Erythroblast (primary cell): ENCODE results near the gene NEDD4L.

Experiments
- GATA1 ChIP-seq: IDR thresholded peaks from 2 replicates; pipeline ENCODE4 v1.6.1; 2011; ENCODE audit warnings: low read depth, mild to moderate bottlenecking, control low read depth, low read length, moderate library complexity
- POLR2A ChIP-seq: IDR thresholded peaks from 2 replicates; pipeline ENCODE4 v1.6.1; 2011; ENCODE audit warnings: mild to moderate bottlenecking, low read length

DNA sequence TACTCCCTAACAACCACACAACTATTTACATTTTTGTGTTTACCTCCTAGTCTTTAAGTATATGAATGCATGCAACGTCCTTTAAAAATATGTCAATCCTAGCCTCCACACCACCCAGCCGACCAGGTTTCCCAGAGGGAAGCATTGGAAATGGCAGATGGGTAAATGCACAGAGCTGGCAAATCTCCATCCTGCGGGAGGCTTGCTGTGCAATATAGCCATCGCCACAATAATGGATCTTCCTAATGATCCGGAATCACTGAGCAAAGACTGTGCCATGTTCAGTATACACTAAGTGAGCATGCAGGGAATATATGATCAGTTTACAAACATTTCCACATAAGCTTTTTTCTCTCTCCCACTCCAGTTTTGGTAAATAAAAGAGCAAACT lies 131.8 kb downstream of the NEDD4L start:
- TF ChIP-seq POLR2A (no peak), GATA1 (no peak)
